Astrocyte (in vitro differentiated cells and primary cell): Measurements from ENCODE around the gene USP49.

ENCODE experiments used
- CTCF ChIP-seq: IDR thresholded peaks from 2 replicates; pipeline ENCODE4 v1.5.1; 2011; ENCODE audit warnings: low read depth, mild to moderate bottlenecking, inconsistent platforms, low read length, moderate library complexity; ENCODE audit not compliant: insufficient read depth
- EZH2 ChIP-seq: IDR thresholded peaks from 2 replicates; pipeline ENCODE4 v1.6.1; 2012; ENCODE audit warnings: mild to moderate bottlenecking, low read length, inconsistent platforms; ENCODE audit not compliant: insufficient read depth

GRCh38 chr6:41744236-41744787 lies 150.9 kb downstream of the USP49 start:
- TF ChIP-seq EZH2 (no peak), CTCF (no peak)
